Type B pancreatic cell (in vitro differentiated cells): ENCODE measurements around the gene KLHL29. TPM values are rescaled to one million over a fixed set of nuclear protein-coding genes. Genes with fewer than 3 reads are reported as not detected.

ENCODE experiments used
- DNase-seq: peaks from one replicate; pipeline ENCODE4 v3.0.0; 2021; ENCODE audit warnings: mixed read lengths; ENCODE audit not compliant: unreplicated experiment; ENCODE audit errors: extremely low spot score
- H3K27ac Mint-ChIP-seq: 2 replicates; pipeline ENCODE4 v1.8.0; 2021; ENCODE audit warnings: mild to moderate bottlenecking, mixed read lengths
- H3K27me3 Mint-ChIP-seq: 2 replicates; pipeline ENCODE4 v1.8.0; 2021; ENCODE audit warnings: mixed read lengths
- H3K36me3 Mint-ChIP-seq: 2 replicates; pipeline ENCODE4 v1.8.0; 2021; ENCODE audit warnings: mixed read lengths
- H3K4me1 Mint-ChIP-seq: one replicate; pipeline ENCODE4 v1.8.0; 2021; ENCODE audit warnings: mixed read lengths; ENCODE audit not compliant: unreplicated experiment
- H3K4me3 Mint-ChIP-seq: 2 replicates; pipeline ENCODE4 v1.8.0; 2021; ENCODE audit warnings: mild to moderate bottlenecking, mixed read lengths
- H3K9me3 Mint-ChIP-seq: 2 replicates; pipeline ENCODE4 v1.8.0; 2021; ENCODE audit warnings: mixed read lengths
- CTCF ChIP-seq: fragments of 200-600 bp; sonication (generic); conservative IDR thresholded peaks from 2 replicates; pipeline ENCODE4 v1.5.0; 2021; ENCODE audit warnings: antibody characterized with exemption, mild to moderate bottlenecking
- total RNA-seq: library from RNA; stranded (reverse); gene quantifications from 2 replicates; pipeline ENCODE4 v1.2.1, GENCODE V29; 2021; ENCODE audit warnings: low replicate concordance

Gene KLHL29
- total RNA-seq, 1 donor from 2014 or later = 24.1 TPM

GRCh38 chr2:23685706-23686105, 300.7 kb downstream of the KLHL29 start:
- TF ChIP-seq CTCF = no peak
- Mint-ChIP-seq H3K4me1 (no peaks in the 10 kb centered on the region), H3K9me3 (no peaks in the 10 kb centered on the region), H3K27me3 (no peaks in the 10 kb centered on the region), H3K36me3 (no peaks in the 10 kb centered on the region), H3K4me3 (no peak overlapping the region), H3K27ac (no peak overlapping the region)
- DNase-seq = no peak

- TF ChIP-seq CTCF = no peak
Measured at GRCh38 chr2:23686405-23687029, 301.5 kb downstream of the KLHL29 start.

GRCh38 chr2:23687214-23687613, 302.2 kb downstream of the KLHL29 start:
- Mint-ChIP-seq H3K36me3 (no peaks in the 10 kb centered on the region), H3K9me3 (no peaks in the 10 kb centered on the region), H3K27me3 (no peaks in the 10 kb centered on the region), H3K4me3 (no peak overlapping the region), H3K27ac (peak overlapping the region; percentile 62), H3K4me1 (no peaks in the 10 kb centered on the region)
- DNase-seq = no peak
- TF ChIP-seq CTCF = no peak

More at GRCh38 chr2:23686405-23687029, 301.5 kb downstream of the KLHL29 start:
- Mint-ChIP-seq H3K4me3 (no peak overlapping the region), H3K27me3 (no peaks in the 10 kb centered on the region), H3K4me1 (no peaks in the 10 kb centered on the region), H3K36me3 (no peaks in the 10 kb centered on the region), H3K9me3 (no peaks in the 10 kb centered on the region), H3K27ac (no peak overlapping the region)
- no peak for DNase-seq

GRCh38 chr2:23687713-23688112, 302.7 kb downstream of the KLHL29 start:
- no peaks in the 10 kb centered on the region for H3K36me3 Mint-ChIP-seq
- peak overlapping the region; percentile 62 for H3K27ac Mint-ChIP-seq
- no peak overlapping the region for H3K4me3 Mint-ChIP-seq
- no peak for DNase-seq
- H3K27me3 Mint-ChIP-seq = no peaks in the 10 kb centered on the region
- H3K9me3 Mint-ChIP-seq = no peaks in the 10 kb centered on the region
- TF ChIP-seq CTCF = no peak
- H3K4me1 Mint-ChIP-seq = no peaks in the 10 kb centered on the region

- H3K9me3 Mint-ChIP-seq = no peaks in the 10 kb centered on the region
- no peak overlapping the region for H3K27ac Mint-ChIP-seq
- H3K36me3 Mint-ChIP-seq = no peaks in the 10 kb centered on the region
- no peaks in the 10 kb centered on the region for H3K4me1 Mint-ChIP-seq
- DNase-seq = no peak
- no peak for TF ChIP-seq CTCF
- H3K4me3 Mint-ChIP-seq = no peak overlapping the region
- H3K27me3 Mint-ChIP-seq = no peaks in the 10 kb centered on the region
Measured at GRCh38 chr2:23688486-23689130, 303.6 kb downstream of the KLHL29 start.
